Common myeloid progenitor, CD34-positive (primary cell): ENCODE data around the gene CHST13.

Experiments
- CTCF ChIA-PET: fragments of 350-600 bp; sonication (Branson Sonifier 250); formaldehyde crosslinking; loops from one replicate; lab custom pipeline; 2021; ENCODE audit warnings: antibody characterized with exemption; lab: Charles Lee
- POLR2A ChIA-PET: fragments of 350-600 bp; sonication (Branson Sonifier 250); formaldehyde crosslinking; loops from one replicate; lab custom pipeline; 2021; ENCODE audit warnings: antibody characterized with exemption; lab: Charles Lee
- DNase-seq, 3 donors: peaks; one replicate each; pipeline versions ENCODE4 v3.0.0 to v3.0.0-alpha.2; 2013
- H3K27ac ChIP-seq, 2 experiments: 1 replicate in 1 of 2; 2 replicates in 1 of 2; pipeline ENCODE4 v1.7.0; 2013; ENCODE audit warnings: inconsistent platforms in 2 of 2, low read length in 2 of 2, mild to moderate bottlenecking in 2 of 2, low read depth in 1 of 2, moderate library complexity in 1 of 2; ENCODE audit not compliant: severe bottlenecking in 2 of 2, insufficient read depth in 1 of 2, poor library complexity in 1 of 2
- H3K27me3 ChIP-seq, 5 experiments: replicated peaks in 2 of 5; 1 replicate in 3 of 5; 2 replicates in 2 of 5; pipeline versions ENCODE4 v1.6.1 to v1.7.0; 2013; ENCODE audit warnings: low read length in 4 of 5, mild to moderate bottlenecking in 2 of 5, moderate library complexity in 2 of 5, inconsistent platforms in 1 of 5; ENCODE audit not compliant: insufficient read depth in 5 of 5, control insufficient read depth in 4 of 5
- H3K36me3 ChIP-seq, 4 experiments: 1 replicate in 2 of 4; 2 replicates in 2 of 4; pipeline versions ENCODE4 v1.6.1 to v1.7.0; 2013; ENCODE audit warnings: low read length in 3 of 4, control low read depth in 1 of 4, mild to moderate bottlenecking in 1 of 4; ENCODE audit not compliant: control insufficient read depth in 4 of 4, insufficient read depth in 4 of 4
- H3K4me1 ChIP-seq, 4 experiments: 1 replicate in 3 of 4; 2 replicates in 1 of 4; pipeline versions ENCODE4 v1.6.1 to v1.7.1; 2013; ENCODE audit warnings: low read length in 3 of 4, mild to moderate bottlenecking in 3 of 4, control low read depth in 1 of 4, inconsistent platforms in 1 of 4, moderate library complexity in 1 of 4; ENCODE audit not compliant: control insufficient read depth in 4 of 4, insufficient read depth in 4 of 4; ENCODE audit errors: control extremely low read depth in 1 of 4
- H3K4me3 ChIP-seq, 7 experiments: 1 replicate in 4 of 7; 2 replicates in 3 of 7; pipeline versions ENCODE4 v1.5.1 to v1.7.0; 2013; ENCODE audit warnings: mild to moderate bottlenecking in 7 of 7, low read length in 6 of 7, moderate library complexity in 6 of 7, inconsistent platforms in 2 of 7, low read depth in 2 of 7, control low read depth in 1 of 7; ENCODE audit not compliant: insufficient read depth in 4 of 7, control insufficient read depth in 1 of 7; ENCODE audit errors: extremely low read depth in 1 of 7
- H3K9me3 ChIP-seq, 5 experiments: 1 replicate in 4 of 5; 2 replicates in 1 of 5; pipeline versions ENCODE4 v1.6.1 to v1.7.1; 2013; ENCODE audit warnings: low read length in 4 of 5, mild to moderate bottlenecking in 2 of 5, inconsistent platforms in 1 of 5, low read depth in 1 of 5, moderate library complexity in 1 of 5; ENCODE audit not compliant: control insufficient read depth in 4 of 5, insufficient read depth in 2 of 5; ENCODE audit errors: control extremely low read depth in 1 of 5
- WGBS: methylation state at CpG from one replicate; pipeline ENCODE4 v1.1.5; 2013; ENCODE audit not compliant: insufficient coverage; 5-methylcytosine and 5-hydroxymethylcytosine counted together

CHST13 gene

DNA sequence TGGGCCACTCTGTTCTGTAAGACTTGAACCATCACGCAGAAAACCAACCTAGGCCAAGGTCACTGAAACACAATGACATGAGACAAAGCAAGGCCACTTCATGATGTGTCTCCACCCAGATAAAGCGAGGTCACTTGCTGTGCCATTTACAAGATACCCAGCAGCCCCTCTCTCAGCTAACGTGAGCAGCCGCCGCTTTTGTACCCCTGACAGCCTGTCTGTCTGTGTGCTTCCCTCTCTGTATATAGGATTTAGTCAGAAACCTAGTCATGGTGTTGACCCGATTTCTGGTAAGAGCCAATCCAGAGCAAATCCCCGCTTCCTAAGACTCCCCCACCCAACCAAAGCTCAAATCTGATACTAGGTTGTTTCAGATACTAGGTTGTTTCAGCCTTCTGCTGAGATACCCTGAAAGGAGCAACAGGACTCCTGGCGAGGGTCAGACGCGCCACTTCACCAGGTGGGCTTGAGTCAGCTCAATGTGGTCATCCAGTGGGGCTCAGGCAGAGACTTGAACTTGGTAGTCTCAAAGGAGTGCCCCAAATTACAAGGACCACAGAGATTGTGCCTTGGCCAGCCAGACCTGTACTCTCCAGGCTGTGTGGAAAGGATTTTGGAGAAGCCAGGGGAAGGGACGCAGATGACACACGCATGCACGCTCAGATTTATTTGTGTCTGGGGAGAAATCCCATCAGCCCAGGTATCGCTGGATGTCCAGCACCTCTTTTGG lies 45.2 kb upstream of the CHST13 start:
- Histone ChIP-seq H3K27ac (no peak overlapping the region), H3K4me1 (peaks cover 5 to 21% (median 19%) of the 10 kb centered on the region in 4 experiments), H3K36me3 (no peaks in the 10 kb centered on the region), H3K4me3 (no peak overlapping the region), H3K9me3 (no peaks in the 10 kb centered on the region), H3K27me3 (no peaks in the 10 kb centered on the region)
- DNase-seq = no peak
- ChIA-PET CTCF (interaction anchor here (1.4 kb wide), 1 partner anchor 201 kb away, joined by 3 read pairs; no protein-coding TSS in a partner anchor), POLR2A (no interaction called here)
- WGBS = over 99% methylated on average over 11 of the region's 14 CpGs

DNA sequence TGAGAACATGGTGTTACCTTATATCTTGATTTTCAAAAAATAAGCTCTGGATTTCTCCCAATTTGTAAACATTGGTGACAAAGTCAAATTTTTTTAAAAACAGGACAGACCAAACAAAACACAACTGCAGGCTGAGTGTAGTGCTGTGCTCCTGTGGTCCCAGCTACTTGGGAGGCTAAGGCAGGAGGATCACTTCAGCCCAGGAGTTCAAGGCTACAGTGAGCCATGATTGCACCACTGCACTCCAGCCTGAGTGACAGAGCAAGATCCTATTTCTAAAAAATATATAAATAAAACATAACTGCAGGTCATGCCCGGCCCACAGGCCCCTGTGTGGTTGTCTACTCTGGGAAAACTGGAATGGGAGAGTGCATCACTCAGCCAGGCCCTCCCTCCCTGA lies 44.3 kb upstream of the CHST13 start:
- Histone ChIP-seq H3K9me3 (no peaks in the 10 kb centered on the region), H3K27me3 (no peaks in the 10 kb centered on the region), H3K27ac (no peak overlapping the region), H3K36me3 (no peaks in the 10 kb centered on the region), H3K4me1 (peaks cover 0 to 13% (median 12%) of the 10 kb centered on the region in 4 experiments), H3K4me3 (no peak overlapping the region)
- CTCF ChIA-PET = interaction anchor here (1.4 kb wide), 1 partner anchor 200 kb away, joined by 3 read pairs; no protein-coding TSS in a partner anchor
- DNase-seq = no peak
- POLR2A ChIA-PET = no interaction called here
- 100% methylated on average over 1 of the region's 1 CpG for WGBS

DNA sequence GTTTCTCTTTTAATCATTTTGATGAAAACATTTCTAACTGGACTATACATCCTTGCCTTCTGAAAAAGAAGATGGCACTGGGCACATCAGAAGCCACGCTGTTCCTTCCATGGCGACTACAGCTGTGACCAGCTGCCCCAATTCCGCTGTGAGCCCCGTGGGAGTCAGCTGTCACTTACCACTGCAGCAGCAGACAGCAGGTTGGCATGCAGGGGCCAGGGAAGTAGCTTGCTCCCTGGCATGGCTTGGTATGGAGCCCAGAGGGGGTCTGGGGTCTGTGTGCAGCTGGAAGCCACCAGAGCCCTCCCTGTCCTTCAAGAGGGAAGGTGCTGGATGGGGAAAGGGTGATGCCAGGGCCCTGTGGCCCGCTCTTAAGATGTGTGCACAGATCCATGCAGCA lies 43.7 kb upstream of the CHST13 start:
- no peak for DNase-seq
- CTCF ChIA-PET = no interaction called here
- Histone ChIP-seq H3K4me3 (no peak overlapping the region), H3K27me3 (no peaks in the 10 kb centered on the region), H3K27ac (no peak overlapping the region), H3K36me3 (no peaks in the 10 kb centered on the region), H3K9me3 (no peaks in the 10 kb centered on the region), H3K4me1 (peaks cover 0 to 15% (median 7%) of the 10 kb centered on the region in 4 experiments)
- WGBS = 92% methylated on average over 5 of the region's 5 CpGs
- POLR2A ChIA-PET = interaction anchor here (0.6 kb wide), 1 partner anchor 289 kb away, joined by 3 read pairs; no protein-coding TSS in a partner anchor

DNA sequence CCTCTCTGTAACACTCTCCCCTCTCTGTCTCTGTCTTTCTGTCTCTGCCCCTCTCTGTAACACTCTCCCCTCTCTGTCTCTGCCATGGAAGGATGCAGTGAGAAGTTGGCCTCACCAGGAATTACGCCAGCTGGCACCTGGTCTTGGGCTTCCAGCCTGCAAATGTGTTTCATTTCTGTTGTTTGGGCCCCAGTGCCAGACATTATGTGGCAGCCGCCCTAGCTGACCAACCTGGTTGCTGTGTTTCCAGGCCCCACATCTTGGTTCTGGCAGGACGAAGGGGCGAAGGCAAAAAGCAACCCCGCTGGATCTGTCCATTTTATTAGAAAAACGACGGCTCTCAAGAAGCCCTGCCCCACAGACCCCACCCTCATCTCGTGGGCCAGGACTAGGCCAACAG lies 43.1 kb upstream of the CHST13 start:
- H3K36me3 ChIP-seq = no peaks in the 10 kb centered on the region
- no peak for DNase-seq
- peaks cover 0 to 16% (median 6%) of the 10 kb centered on the region in 4 experiments for H3K4me1 ChIP-seq
- H3K4me3 ChIP-seq = no peak overlapping the region
- WGBS = 98% methylated on average over 6 of the region's 8 CpGs
- no peak overlapping the region for H3K27ac ChIP-seq
- no peaks in the 10 kb centered on the region for H3K9me3 ChIP-seq
- ChIA-PET POLR2A (no interaction called here), CTCF (interaction anchor here (2.0 kb wide), 1 partner anchor 29 kb away, joined by 4 read pairs; no protein-coding TSS in a partner anchor)
- no peaks in the 10 kb centered on the region for H3K27me3 ChIP-seq

DNA sequence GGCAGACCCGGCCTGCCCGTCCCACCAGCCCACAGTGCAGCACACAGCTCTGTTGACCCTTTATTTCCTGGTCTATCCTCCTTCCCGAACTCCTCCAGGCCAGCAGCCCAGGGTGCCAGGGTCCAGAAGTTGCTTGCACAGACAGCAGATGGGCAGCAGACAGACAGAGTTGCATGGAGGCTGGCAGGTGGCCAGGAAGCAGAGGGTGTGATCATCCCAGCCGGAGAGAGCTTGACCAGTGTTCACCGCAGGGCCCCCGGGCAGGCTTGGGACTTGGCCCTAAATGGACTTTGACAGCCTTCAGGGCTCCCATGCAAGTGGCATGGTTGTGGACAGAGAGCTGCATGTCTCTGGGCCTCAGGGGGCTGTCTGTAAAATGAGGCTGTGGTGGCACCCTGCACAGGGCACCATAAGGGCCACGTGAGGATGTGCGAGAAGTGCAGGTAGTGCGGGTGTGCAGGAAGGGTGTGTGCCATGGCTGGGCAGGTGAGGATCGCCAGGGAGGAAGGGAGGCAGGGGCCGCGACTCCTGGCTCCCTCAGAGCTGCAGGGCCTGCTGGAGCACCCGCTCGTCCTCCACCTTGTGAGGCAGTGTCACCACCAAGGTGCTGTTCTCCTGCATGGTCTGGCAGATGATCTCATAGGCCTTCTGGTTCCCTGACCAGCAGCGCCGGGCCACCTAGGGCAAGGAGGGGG lies 42.0 kb upstream of the CHST13 start:
- POLR2A ChIA-PET = no interaction called here

DNA sequence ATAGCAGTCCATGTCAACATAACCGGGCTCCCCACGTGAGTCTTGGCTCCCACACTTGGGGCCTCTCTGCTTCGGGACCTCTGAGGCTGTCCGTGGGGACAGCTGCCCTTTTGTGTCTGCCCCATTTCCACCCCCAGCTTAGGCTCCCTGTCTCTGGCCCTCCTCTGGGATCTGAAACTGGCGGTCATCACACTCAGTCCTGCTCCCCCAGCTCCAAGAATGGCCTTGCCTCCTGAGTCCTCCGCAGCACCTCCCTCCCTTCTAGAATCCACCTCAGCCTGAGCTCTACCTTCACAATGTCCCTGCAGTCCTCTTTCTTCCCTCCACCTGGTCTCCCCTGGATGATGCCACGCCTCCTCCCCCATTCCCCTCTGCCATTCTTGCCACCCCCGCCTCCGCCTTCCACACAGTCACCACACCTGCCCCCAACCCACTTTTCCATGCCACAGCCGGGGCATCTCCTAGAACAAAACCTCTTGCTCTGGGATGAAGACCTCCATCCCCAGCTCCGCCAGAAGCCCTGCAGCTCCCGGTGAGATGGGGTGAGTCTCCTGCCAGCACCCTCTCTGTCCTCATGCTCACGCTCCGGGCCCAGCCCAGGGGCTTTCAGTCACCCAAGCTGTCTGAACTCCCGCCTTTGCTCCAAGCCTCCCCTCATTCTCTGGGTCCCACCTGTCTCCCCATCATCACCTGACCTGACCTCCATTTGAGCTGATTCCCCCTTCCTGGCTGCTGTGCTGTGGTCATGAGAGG lies 41.3 kb upstream of the CHST13 start:
- WGBS = 83% methylated on average over 15 of the region's 15 CpGs
- no peaks in the 10 kb centered on the region for H3K9me3 ChIP-seq
- H3K27ac ChIP-seq = no peak overlapping the region
- no peak for DNase-seq
- no peaks in the 10 kb centered on the region for H3K27me3 ChIP-seq
- H3K4me1 ChIP-seq = peaks cover 0 to 27% (median 13%) of the 10 kb centered on the region in 4 experiments
- H3K36me3 ChIP-seq = no peaks in the 10 kb centered on the region
- ChIA-PET POLR2A (no interaction called here), CTCF (interaction anchor here (1.0 to 2.0 kb wide), 3 partner anchors 9 to 27 kb away, joined by 3 to 4 read pairs (median 3); no protein-coding TSS in a partner anchor)
- no peak overlapping the region for H3K4me3 ChIP-seq

More for the DNA sequence above, 42.0 kb upstream of the CHST13 start:
- no peaks in the 10 kb centered on the region for H3K36me3 ChIP-seq
- no peaks in the 10 kb centered on the region for H3K9me3 ChIP-seq
- DNase-seq = no peak
- no peak overlapping the region for H3K4me3 ChIP-seq
- CTCF ChIA-PET = interaction anchor here (0.7 to 2.0 kb wide), 3 partner anchors 10 to 45 kb away, joined by 3 to 4 read pairs (median 3); no protein-coding TSS in a partner anchor
- H3K4me1 ChIP-seq = peaks cover 0 to 20% (median 6%) of the 10 kb centered on the region in 4 experiments
- 96% methylated on average over 12 of the region's 16 CpGs for WGBS
- H3K27ac ChIP-seq = no peak overlapping the region
- H3K27me3 ChIP-seq = no peaks in the 10 kb centered on the region
